Activated CD8-positive, alpha-beta memory T cell treated with anti-CD3 and anti-CD28 coated beads, Interleukin-2, amount 10 ng/mL, durations not matched to agents 7 days and 5 days (primary cell): Measurements from ENCODE around the gene UCN3. TPM values are rescaled to one million over a fixed set of nuclear protein-coding genes. Genes with fewer than 3 reads are reported as not detected.

ENCODE experiments used
- ATAC-seq: fragments of 150-1000 bp; cut with Tn5 transposase; one replicate; pipeline ENCODE4 v1.10.0; 2021; ENCODE audit warnings: moderate library complexity
- CTCF ChIA-PET: fragments of 350-600 bp; sonication (Branson Sonifier 250); formaldehyde crosslinking; loops from one replicate; lab custom pipeline; 2021; ENCODE audit warnings: antibody characterized with exemption; lab: Charles Lee
- DNase-seq: peaks from one replicate; pipeline ENCODE4 v3.0.0-alpha.2; 2020
- H3K27ac Mint-ChIP-seq: one replicate; pipeline ENCODE4 v1.8.0; 2021; ENCODE audit warnings: mild to moderate bottlenecking, mixed read lengths
- H3K27me3 Mint-ChIP-seq: one replicate; pipeline ENCODE4 v1.8.0; 2021; ENCODE audit warnings: mixed read lengths
- H3K36me3 Mint-ChIP-seq: one replicate; pipeline ENCODE4 v1.8.0; 2021; ENCODE audit warnings: mild to moderate bottlenecking, mixed read lengths
- H3K4me1 Mint-ChIP-seq: one replicate; pipeline ENCODE4 v1.8.0; 2021; ENCODE audit warnings: mixed read lengths
- H3K4me3 Mint-ChIP-seq: one replicate; pipeline ENCODE4 v1.8.0; 2021; ENCODE audit warnings: mild to moderate bottlenecking, moderate library complexity, mixed read lengths
- H3K9me3 Mint-ChIP-seq: one replicate; pipeline ENCODE4 v1.8.0; 2022; ENCODE audit warnings: low read depth, mixed read lengths
- total RNA-seq, 2 experiments: library from RNA; stranded (reverse); gene quantifications; one replicate each; pipeline ENCODE4 v1.2.3, GENCODE V29; 2021

UCN3 gene
- total RNA-seq, 2 experiments from 2014 or later: not detected

GRCh38 chr10:5349362-5349761 is 15.4 kb upstream of the UCN3 start:
- Mint-ChIP-seq H3K4me1 (no peaks in the 10 kb centered on the region), H3K9me3 (no peaks in the 10 kb centered on the region), H3K27me3 (peaks cover 11% of the 10 kb centered on the region), H3K27ac (no peak overlapping the region), H3K4me3 (no peak overlapping the region), H3K36me3 (no peaks in the 10 kb centered on the region)
- CTCF ChIA-PET: no interaction called here
- no peak for DNase-seq
- ATAC-seq: no peak

- Mint-ChIP-seq H3K9me3 (no peaks in the 10 kb centered on the region), H3K27ac (no peak overlapping the region), H3K36me3 (no peaks in the 10 kb centered on the region), H3K4me1 (peaks cover 4% of the 10 kb centered on the region), H3K4me3 (no peak overlapping the region), H3K27me3 (peaks cover 24% of the 10 kb centered on the region)
- ATAC-seq (no peak), DNase-seq (no peak)
- CTCF ChIA-PET: no interaction called here
Observed at GRCh38 chr10:5354068-5354467, 10.7 kb upstream of the UCN3 start.

GRCh38 chr10:5355594-5356301 is 9.0 kb upstream of the UCN3 start:
- ATAC-seq: no peak
- H3K9me3 Mint-ChIP-seq: no peaks in the 10 kb centered on the region
- CTCF ChIA-PET: no interaction called here
- no peaks in the 10 kb centered on the region for H3K36me3 Mint-ChIP-seq
- H3K4me1 Mint-ChIP-seq: peaks cover 4% of the 10 kb centered on the region
- no peak for DNase-seq
- no peak overlapping the region for H3K4me3 Mint-ChIP-seq
- H3K27ac Mint-ChIP-seq: no peak overlapping the region
- peaks cover 32% of the 10 kb centered on the region for H3K27me3 Mint-ChIP-seq

GRCh38 chr10:5356302-5356763 is 8.4 kb upstream of the UCN3 start:
- H3K27me3 Mint-ChIP-seq: peaks cover 34% of the 10 kb centered on the region
- H3K27ac Mint-ChIP-seq: no peak overlapping the region
- ATAC-seq (no peak), DNase-seq (no peak)
- CTCF ChIA-PET: no interaction called here
- H3K9me3 Mint-ChIP-seq: no peaks in the 10 kb centered on the region
- peaks cover 4% of the 10 kb centered on the region for H3K4me1 Mint-ChIP-seq
- H3K4me3 Mint-ChIP-seq: no peak overlapping the region
- no peaks in the 10 kb centered on the region for H3K36me3 Mint-ChIP-seq

- Mint-ChIP-seq H3K36me3 (no peaks in the 10 kb centered on the region), H3K9me3 (no peaks in the 10 kb centered on the region), H3K4me3 (no peak overlapping the region), H3K27ac (no peak overlapping the region), H3K4me1 (peaks cover 4% of the 10 kb centered on the region), H3K27me3 (peaks cover 32% of the 10 kb centered on the region)
- no peak for ATAC-seq
- CTCF ChIA-PET: no interaction called here
- no peak for DNase-seq
Observed at GRCh38 chr10:5360318-5360915, 4.3 kb upstream of the UCN3 start.

GRCh38 chr10:5361966-5362365 is 2.8 kb upstream of the UCN3 start:
- no peak for ATAC-seq
- H3K27me3 Mint-ChIP-seq: peaks cover 35% of the 10 kb centered on the region
- no peaks in the 10 kb centered on the region for H3K36me3 Mint-ChIP-seq
- no peaks in the 10 kb centered on the region for H3K9me3 Mint-ChIP-seq
- H3K4me3 Mint-ChIP-seq: no peak overlapping the region
- no peaks in the 10 kb centered on the region for H3K4me1 Mint-ChIP-seq
- H3K27ac Mint-ChIP-seq: no peak overlapping the region
- no peak for DNase-seq
- CTCF ChIA-PET: no interaction called here

GRCh38 chr10:5362873-5363272 is 1.9 kb upstream of the UCN3 start:
- H3K27me3 Mint-ChIP-seq: peaks cover 31% of the 10 kb centered on the region
- H3K4me3 Mint-ChIP-seq: no peak overlapping the region
- H3K27ac Mint-ChIP-seq: no peak overlapping the region
- no peaks in the 10 kb centered on the region for H3K4me1 Mint-ChIP-seq
- CTCF ChIA-PET: no interaction called here
- H3K9me3 Mint-ChIP-seq: no peaks in the 10 kb centered on the region
- DNase-seq: no peak
- no peaks in the 10 kb centered on the region for H3K36me3 Mint-ChIP-seq
- no peak for ATAC-seq

- Mint-ChIP-seq H3K27me3 (peaks cover 27% of the 10 kb centered on the region), H3K36me3 (no peaks in the 10 kb centered on the region), H3K27ac (no peak overlapping the region), H3K4me3 (no peak overlapping the region), H3K4me1 (no peaks in the 10 kb centered on the region), H3K9me3 (no peaks in the 10 kb centered on the region)
- no peak for DNase-seq
- CTCF ChIA-PET: no interaction called here
- no peak for ATAC-seq
Observed at GRCh38 chr10:5364374-5364773, 392 bp upstream of the UCN3 start.

- Mint-ChIP-seq H3K36me3 (no peaks in the 10 kb centered on the region), H3K27ac (no peak overlapping the region), H3K4me3 (no peak overlapping the region), H3K27me3 (peaks cover 16% of the 10 kb centered on the region), H3K4me1 (no peaks in the 10 kb centered on the region), H3K9me3 (peaks cover 8% of the 10 kb centered on the region)
- CTCF ChIA-PET: no interaction called here
- ATAC-seq (no peak), DNase-seq (no peak)
Observed at GRCh38 chr10:5365928-5366327, 1.2 kb downstream of the UCN3 start.

GRCh38 chr10:5369362-5370158 is 4.8 kb downstream of the UCN3 start:
- H3K4me3 Mint-ChIP-seq: no peak overlapping the region
- ATAC-seq (no peak), DNase-seq (no peak)
- H3K36me3 Mint-ChIP-seq: no peaks in the 10 kb centered on the region
- no peaks in the 10 kb centered on the region for H3K4me1 Mint-ChIP-seq
- CTCF ChIA-PET: no interaction called here
- peaks cover 3% of the 10 kb centered on the region for H3K27me3 Mint-ChIP-seq
- H3K27ac Mint-ChIP-seq: no peak overlapping the region
- H3K9me3 Mint-ChIP-seq: peaks cover 12% of the 10 kb centered on the region

GRCh38 chr10:5370493-5371352 is 6.0 kb downstream of the UCN3 start:
- Mint-ChIP-seq H3K4me3 (no peak overlapping the region), H3K27me3 (peaks cover 3% of the 10 kb centered on the region), H3K27ac (no peak overlapping the region), H3K9me3 (peaks cover 12% of the 10 kb centered on the region), H3K4me1 (no peaks in the 10 kb centered on the region), H3K36me3 (no peaks in the 10 kb centered on the region)
- ATAC-seq: no peak
- CTCF ChIA-PET: no interaction called here
- no peak for DNase-seq

GRCh38 chr10:5373307-5373706 is 8.5 kb downstream of the UCN3 start:
- H3K27ac Mint-ChIP-seq: no peak overlapping the region
- DNase-seq (no peak), ATAC-seq (no peak)
- CTCF ChIA-PET: no interaction called here
- H3K9me3 Mint-ChIP-seq: peaks cover 12% of the 10 kb centered on the region
- no peaks in the 10 kb centered on the region for H3K36me3 Mint-ChIP-seq
- no peak overlapping the region for H3K4me3 Mint-ChIP-seq
- H3K4me1 Mint-ChIP-seq: no peaks in the 10 kb centered on the region
- H3K27me3 Mint-ChIP-seq: peaks cover 3% of the 10 kb centered on the region

- Mint-ChIP-seq H3K36me3 (no peaks in the 10 kb centered on the region), H3K27ac (no peak overlapping the region), H3K4me1 (no peaks in the 10 kb centered on the region), H3K9me3 (peaks cover 12% of the 10 kb centered on the region), H3K4me3 (no peak overlapping the region), H3K27me3 (peaks cover 3% of the 10 kb centered on the region)
- ATAC-seq (no peak), DNase-seq (no peak)
- CTCF ChIA-PET: no interaction called here
Observed at GRCh38 chr10:5373891-5374611, 9.3 kb downstream of the UCN3 start.
